Naive thymus-derived CD8-positive, alpha-beta T cell (primary cell): ENCODE measurements around the gene F10. TPM values are rescaled to one million over a fixed set of nuclear protein-coding genes. Genes with fewer than 3 reads are reported as not detected.
"Not testable (repeated sequence)": the region's sequence is repeated elsewhere in the genome, so short reads cannot be mapped to it uniquely, and the experiment has no call there.

Experiments used
- ATAC-seq, 2 donors: fragments of 150-1000 bp; cut with Tn5 transposase in 1 of 2; sonication (Bioruptor Pico), chemical (Tn5 transposase) in 1 of 2; 1 replicate in 1 of 2; 2 replicates in 1 of 2; pipeline ENCODE4 v1.10.0; 2021; ENCODE audit warnings: mild to moderate bottlenecking in 2 of 2, moderate library complexity in 2 of 2
- POLR2A ChIA-PET: fragments of 350-600 bp; sonication (Branson Sonifier 250); formaldehyde crosslinking; loops from one replicate; lab custom pipeline; 2021; ENCODE audit warnings: antibody characterized with exemption; lab: Charles Lee
- DNase-seq, 10 donors: peaks; one replicate each; pipeline versions ENCODE4 v3.0.0 to v3.0.0-alpha.2; 2020 to 2022
- H3K27ac Mint-ChIP-seq, 10 donors: one replicate each; pipeline ENCODE4 v1.8.0; 2020 to 2022; ENCODE audit warnings: mild to moderate bottlenecking in 10 of 10, mixed read lengths in 10 of 10, moderate library complexity in 4 of 10, inconsistent platforms in 1 of 10
- H3K27me3 Mint-ChIP-seq, 5 donors: one replicate each; pipeline ENCODE4 v1.8.0; 2021 to 2022; ENCODE audit warnings: mixed read lengths in 5 of 5
- H3K36me3 Mint-ChIP-seq, 3 donors: one replicate each; pipeline ENCODE4 v1.8.0; 2020 to 2022; ENCODE audit warnings: mixed read lengths in 3 of 3, mild to moderate bottlenecking in 2 of 3, inconsistent platforms in 1 of 3
- H3K4me1 Mint-ChIP-seq, 4 donors: one replicate each; pipeline ENCODE4 v1.8.0; 2021 to 2022; ENCODE audit warnings: mixed read lengths in 4 of 4
- H3K4me3 Mint-ChIP-seq, 10 donors: one replicate each; pipeline ENCODE4 v1.8.0; 2020 to 2022; ENCODE audit warnings: mild to moderate bottlenecking in 10 of 10, mixed read lengths in 10 of 10, moderate library complexity in 6 of 10, inconsistent platforms in 1 of 10
- H3K9me3 Mint-ChIP-seq, 9 donors: one replicate each; pipeline ENCODE4 v1.8.0; 2020 to 2022; ENCODE audit warnings: mixed read lengths in 9 of 9, mild to moderate bottlenecking in 3 of 9, inconsistent platforms in 1 of 9, moderate library complexity in 1 of 9
- polyA plus RNA-seq, 3 donors: library from polyadenylated mRNA; unstranded; fragments of 300-500 nt; fragmentation: Illumina TruSeq; gene quantifications; one replicate each; pipeline ENCODE4 v1.2.3, GENCODE V29; 2021
- total RNA-seq, 8 experiments: library from RNA in 2 of 8; stranded (reverse) in 2 of 8; gene quantifications; one replicate each; pipeline ENCODE4 v1.2.3 and lab custom pipeline; 2021 to 2026

The F10 gene
- total and polyA plus RNA-seq, 5 experiments from 2014 or later = not detected

DNA sequence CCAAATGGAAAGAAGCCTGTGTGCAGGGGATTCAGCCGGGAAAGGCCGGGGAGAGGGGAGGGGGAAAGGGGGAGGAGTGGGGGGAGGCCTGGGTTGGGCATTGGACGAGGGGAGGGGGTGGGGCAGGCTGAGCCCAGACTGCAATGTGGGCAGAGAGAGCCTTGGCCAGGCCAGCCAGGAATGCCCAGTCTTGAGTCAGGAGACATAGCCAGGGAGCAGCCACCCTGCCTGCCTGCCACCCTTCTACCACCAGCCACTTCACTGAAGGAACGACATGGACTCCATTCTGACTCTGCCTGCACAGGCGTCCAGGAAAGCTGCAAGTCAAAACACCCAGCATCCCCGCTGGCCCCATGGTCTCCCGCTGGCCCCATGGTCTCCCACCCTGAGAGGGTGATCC, 36.3 kb downstream of the F10 start:
- Mint-ChIP-seq H3K27me3 (no peaks in the 10 kb centered on the region), H3K36me3 (no peaks in the 10 kb centered on the region), H3K4me3 (no peak overlapping the region), H3K9me3 (peaks cover 0 to 10% (median 0%) of the 10 kb centered on the region in 9 donors), H3K4me1 (peaks cover 18 to 26% (median 25%) of the 10 kb centered on the region in 4 donors), H3K27ac (no peak overlapping the region)
- DNase-seq (no peak), ATAC-seq (no peak)
- POLR2A ChIA-PET = no interaction called here

DNA sequence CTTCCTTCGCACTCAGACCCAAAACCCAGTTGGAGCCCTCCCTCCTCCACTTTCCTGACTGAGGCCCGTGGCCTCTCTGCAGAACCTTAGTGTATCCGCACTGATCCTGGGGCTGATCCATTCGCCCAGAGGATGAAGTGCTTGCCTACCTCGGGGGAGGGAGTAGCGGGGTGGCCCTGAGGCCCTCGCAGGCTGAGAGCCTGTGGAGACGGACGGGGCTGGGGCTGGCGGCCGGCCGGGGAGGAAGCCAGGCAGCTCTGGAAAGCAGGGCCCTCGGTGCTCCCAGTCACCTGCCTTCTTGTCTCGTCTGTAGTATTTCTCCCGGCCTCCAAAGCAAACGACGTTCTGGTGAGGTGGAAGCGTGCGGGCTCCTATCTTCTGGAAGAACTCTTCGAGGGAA, 37.1 kb downstream of the F10 start:
- H3K4me3 Mint-ChIP-seq = no peak overlapping the region
- DNase-seq = no peak
- H3K36me3 Mint-ChIP-seq = no peaks in the 10 kb centered on the region
- POLR2A ChIA-PET = interaction anchor here (1.0 kb wide), 1 partner anchor 9 kb away, joined by 4 read pairs; no protein-coding TSS in a partner anchor
- ATAC-seq = no peak
- no peaks in the 10 kb centered on the region for H3K27me3 Mint-ChIP-seq
- H3K4me1 Mint-ChIP-seq = peaks cover 18 to 28% (median 25%) of the 10 kb centered on the region in 4 donors
- peak overlapping the region in 2 of 10 donors; percentile 43 to 65 for H3K27ac Mint-ChIP-seq
- H3K9me3 Mint-ChIP-seq = peaks cover 0 to 10% (median 0%) of the 10 kb centered on the region in 9 donors

GRCh38 chr13:113160983-113161382, 38.4 kb downstream of the F10 start:
- Mint-ChIP-seq H3K4me3 (peak overlapping the region in 8 of 10 donors; percentile 36 to 70 (median 50)), H3K9me3 (peaks cover 0 to 1% (median 0%) of the 10 kb centered on the region in 9 donors), H3K4me1 (peaks cover 17 to 34% (median 22%) of the 10 kb centered on the region in 4 donors), H3K27me3 (no peaks in the 10 kb centered on the region), H3K36me3 (no peaks in the 10 kb centered on the region), H3K27ac (peak overlapping the region in 4 of 10 donors; percentile 31 to 66 (median 62))
- POLR2A ChIA-PET = no interaction called here
- ATAC-seq (no peak), DNase-seq (no peak)

- H3K36me3 Mint-ChIP-seq = peaks cover 0 to 3% (median 0%) of the 10 kb centered on the region in 3 donors
- ATAC-seq = peak in 1 of 2 donors; percentile 37
- peak overlapping the region in 6 of 10 donors; percentile 21 to 66 (median 56) for H3K27ac Mint-ChIP-seq
- no peaks in the 10 kb centered on the region for H3K27me3 Mint-ChIP-seq
- H3K4me3 Mint-ChIP-seq = peak overlapping the region in 8 of 10 donors; percentile 36 to 70 (median 50)
- POLR2A ChIA-PET = no interaction called here
- H3K9me3 Mint-ChIP-seq = peaks cover 0 to 1% (median 0%) of the 10 kb centered on the region in 9 donors
- no peak for DNase-seq
- peaks cover 17 to 38% (median 22%) of the 10 kb centered on the region in 4 donors for H3K4me1 Mint-ChIP-seq
These were observed 38.8 kb downstream of the F10 start for GRCh38 chr13:113161433-113161832.

GRCh38 chr13:113161975-113162374, 39.4 kb downstream of the F10 start:
- not testable (repeated sequence) for H3K27me3 Mint-ChIP-seq, ATAC-seq, DNase-seq, H3K4me3 Mint-ChIP-seq, H3K9me3 Mint-ChIP-seq, H3K36me3 Mint-ChIP-seq, H3K27ac Mint-ChIP-seq
- POLR2A ChIA-PET = interaction anchor here (0.7 kb wide), 1 partner anchor 35 kb away, joined by 3 read pairs; no protein-coding TSS in a partner anchor
- H3K4me1 Mint-ChIP-seq = peaks cover 17 to 38% (median 22%) of the 10 kb centered on the region in 4 donors

- peaks cover 17 to 38% (median 22%) of the 10 kb centered on the region in 4 donors for H3K4me1 Mint-ChIP-seq
- peak overlapping the region in 6 of 10 donors; percentile 26 to 62 (median 48) for H3K4me3 Mint-ChIP-seq
- peak; percentile 63 to 72 for ATAC-seq
- peaks cover 0 to 6% (median 0%) of the 10 kb centered on the region in 9 donors for H3K9me3 Mint-ChIP-seq
- H3K36me3 Mint-ChIP-seq = peaks cover 5 to 9% (median 8%) of the 10 kb centered on the region in 3 donors
- peak in 2 of 10 donors; percentile 31 to 36 for DNase-seq
- no peaks in the 10 kb centered on the region for H3K27me3 Mint-ChIP-seq
- peak overlapping the region in 9 of 10 donors; percentile 47 to 88 (median 70) for H3K27ac Mint-ChIP-seq
- POLR2A ChIA-PET = interaction anchor here (0.7 kb wide), 1 partner anchor 34 kb away, joined by 3 read pairs; no protein-coding TSS in a partner anchor
These were observed 40.4 kb downstream of the F10 start for GRCh38 chr13:113162783-113163685.

DNA sequence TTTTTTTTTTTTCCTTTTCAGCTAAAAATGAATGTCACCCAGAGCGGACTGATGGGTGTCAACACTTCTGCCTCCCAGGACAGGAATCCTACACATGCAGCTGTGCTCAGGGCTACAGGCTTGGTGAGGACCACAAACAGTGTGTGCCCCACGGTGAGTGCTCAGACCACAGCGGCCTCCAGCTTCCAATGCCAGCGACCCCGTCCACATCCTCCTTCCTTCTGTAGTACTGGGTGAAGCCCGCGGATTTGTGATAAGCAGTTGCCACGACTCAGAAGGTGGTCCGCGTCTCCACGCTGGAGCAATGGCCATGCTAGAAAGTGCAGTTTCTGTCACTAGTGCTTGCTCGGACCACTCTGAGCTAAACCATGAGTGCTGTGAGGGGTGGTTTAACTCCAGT, 41.9 kb downstream of the F10 start:
- Mint-ChIP-seq H3K4me3 (peak overlapping the region in 2 of 10 donors; percentile 14 to 19), H3K4me1 (peaks cover 11 to 38% (median 22%) of the 10 kb centered on the region in 4 donors), H3K27ac (peak overlapping the region in 6 of 10 donors; percentile 0 to 86 (median 74)), H3K36me3 (peaks cover 9 to 19% (median 12%) of the 10 kb centered on the region in 3 donors), H3K27me3 (no peaks in the 10 kb centered on the region), H3K9me3 (peaks cover 0 to 9% (median 0%) of the 10 kb centered on the region in 9 donors)
- peak in 1 of 2 donors; percentile 32 for ATAC-seq
- POLR2A ChIA-PET = no interaction called here
- DNase-seq = no peak

DNA sequence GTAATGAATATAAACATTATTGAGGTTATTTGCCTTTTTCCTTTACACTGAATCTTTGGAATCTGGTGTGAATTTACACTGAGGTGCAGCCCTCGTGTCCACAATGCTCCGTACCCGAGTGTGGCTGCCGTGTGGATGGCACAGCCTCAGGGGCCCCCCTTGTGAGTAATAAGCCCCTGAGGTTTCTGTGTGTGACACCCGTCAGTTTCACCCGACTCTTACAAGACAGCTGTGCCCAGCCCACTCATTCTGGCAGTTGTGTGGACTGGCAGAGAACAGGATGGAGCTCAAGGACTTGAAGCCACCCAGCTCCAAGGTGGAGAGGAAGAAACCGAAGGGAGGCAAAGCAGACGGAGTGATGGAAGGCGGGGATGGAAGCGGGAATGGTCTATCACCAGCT, 43.7 kb downstream of the F10 start:
- ATAC-seq = no peak
- Mint-ChIP-seq H3K4me3 (no peak overlapping the region), H3K9me3 (peaks cover 0 to 9% (median 0%) of the 10 kb centered on the region in 9 donors), H3K27ac (peak overlapping the region in 4 of 10 donors; percentile 32 to 81 (median 72)), H3K27me3 (no peaks in the 10 kb centered on the region), H3K4me1 (peaks cover 9 to 34% (median 20%) of the 10 kb centered on the region in 4 donors), H3K36me3 (peaks cover 9 to 28% (median 15%) of the 10 kb centered on the region in 3 donors)
- POLR2A ChIA-PET = no interaction called here
- DNase-seq = no peak

DNA sequence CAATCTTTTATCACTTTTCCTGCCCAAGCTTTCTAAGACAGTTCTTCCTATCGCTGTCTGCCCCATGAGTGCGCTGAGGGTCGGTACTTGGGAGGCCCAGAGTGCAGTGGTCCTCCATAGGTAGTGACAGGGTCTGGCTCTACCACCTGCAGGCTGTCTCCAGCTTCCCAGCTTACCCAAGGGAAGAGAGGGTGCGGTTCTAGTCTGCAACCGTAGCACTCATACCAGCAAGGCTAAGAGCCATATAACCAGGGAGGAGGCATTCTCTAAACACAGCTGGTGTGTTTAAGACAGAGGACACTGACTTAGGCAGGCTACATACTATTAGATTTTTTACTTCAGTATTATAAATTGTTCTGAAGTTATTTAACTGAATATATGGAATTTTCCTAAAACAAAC, 44.1 kb downstream of the F10 start:
- POLR2A ChIA-PET = interaction anchor here (0.6 kb wide), 1 partner anchor 13 kb away, joined by 3 read pairs; no protein-coding TSS in a partner anchor
- Mint-ChIP-seq H3K27me3 (no peaks in the 10 kb centered on the region), H3K36me3 (peaks cover 9 to 32% (median 18%) of the 10 kb centered on the region in 3 donors), H3K9me3 (peaks cover 0 to 9% (median 0%) of the 10 kb centered on the region in 9 donors), H3K4me1 (peaks cover 7 to 31% (median 19%) of the 10 kb centered on the region in 4 donors), H3K27ac (peak overlapping the region in 2 of 10 donors; percentile 70 to 81), H3K4me3 (no peak overlapping the region)
- DNase-seq = no peak
- no peak for ATAC-seq

GRCh38 chr13:113167155-113167554, 44.6 kb downstream of the F10 start:
- Mint-ChIP-seq H3K27me3 (no peaks in the 10 kb centered on the region), H3K4me1 (peaks cover 7 to 31% (median 19%) of the 10 kb centered on the region in 4 donors), H3K36me3 (peaks cover 9 to 36% (median 18%) of the 10 kb centered on the region in 3 donors), H3K27ac (no peak overlapping the region), H3K4me3 (no peak overlapping the region), H3K9me3 (peaks cover 0 to 9% (median 0%) of the 10 kb centered on the region in 9 donors)
- POLR2A ChIA-PET = interaction anchor here (0.6 kb wide), 1 partner anchor 13 kb away, joined by 3 read pairs; no protein-coding TSS in a partner anchor
- DNase-seq = no peak
- no peak for ATAC-seq

DNA sequence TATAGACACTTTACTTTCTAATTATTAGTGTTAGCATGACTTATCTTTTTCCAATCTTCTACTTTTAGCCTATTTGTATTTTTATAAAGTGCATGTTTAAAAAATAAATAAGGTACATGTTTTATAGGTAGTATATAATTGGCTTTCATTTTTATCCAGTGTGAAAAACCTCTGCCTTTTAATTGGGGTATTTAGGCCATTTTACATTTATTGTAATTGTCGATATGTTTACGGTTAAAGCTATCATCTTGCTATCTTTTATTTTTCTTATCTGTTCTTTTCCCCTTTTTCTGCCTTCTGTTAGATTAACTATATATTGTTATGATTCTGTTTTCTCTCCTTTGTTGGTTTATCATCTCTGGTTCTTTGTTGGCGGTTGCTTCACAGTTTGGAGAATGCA, 45.0 kb downstream of the F10 start:
- Mint-ChIP-seq H3K36me3 (peaks cover 9 to 39% (median 18%) of the 10 kb centered on the region in 3 donors), H3K27me3 (no peaks in the 10 kb centered on the region), H3K4me1 (peaks cover 7 to 31% (median 19%) of the 10 kb centered on the region in 4 donors), H3K9me3 (peaks cover 0 to 9% (median 0%) of the 10 kb centered on the region in 9 donors), H3K27ac (peak overlapping the region in 1 of 10 donors; percentile 51), H3K4me3 (no peak overlapping the region)
- no peak for ATAC-seq
- DNase-seq = no peak
- POLR2A ChIA-PET = no interaction called here

DNA sequence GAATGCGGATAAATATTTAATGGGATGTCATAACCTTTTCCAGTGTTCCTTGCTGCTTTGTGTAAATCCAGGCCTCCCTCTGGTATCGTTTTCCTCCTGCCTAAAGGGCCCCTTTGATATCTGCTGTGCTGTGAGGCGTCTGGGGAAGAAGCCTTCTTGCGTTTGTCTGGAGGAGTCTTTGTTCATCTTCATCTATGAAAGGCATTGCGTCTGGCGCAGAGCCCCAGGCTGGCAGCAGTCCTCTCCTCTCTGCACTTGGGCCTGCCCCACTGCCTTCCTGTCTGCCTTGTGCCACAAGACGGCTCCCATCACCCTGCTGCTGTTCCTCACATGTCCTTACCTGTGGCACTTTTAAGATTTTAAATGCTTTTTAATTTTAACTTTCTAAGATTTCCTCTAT, 45.6 kb downstream of the F10 start:
- peak overlapping the region in 3 of 10 donors; percentile 43 to 75 (median 53) for H3K27ac Mint-ChIP-seq
- POLR2A ChIA-PET = no interaction called here
- DNase-seq (no peak), ATAC-seq (no peak)
- no peaks in the 10 kb centered on the region for H3K27me3 Mint-ChIP-seq
- H3K9me3 Mint-ChIP-seq = peaks cover 0 to 9% (median 0%) of the 10 kb centered on the region in 9 donors
- peaks cover 7 to 26% (median 16%) of the 10 kb centered on the region in 4 donors for H3K4me1 Mint-ChIP-seq
- H3K36me3 Mint-ChIP-seq = peaks cover 9 to 43% (median 20%) of the 10 kb centered on the region in 3 donors
- H3K4me3 Mint-ChIP-seq = no peak overlapping the region
